KG1 (cell line): ENCODE data around the gene CSNK1E.

Source experiments
- DNase-seq: peaks from one replicate; lab custom pipeline; 2025; lab: John Stamatoyannopoulos, UW

Gene CSNK1E

GRCh38 chr22:38249803-38250642 lies 67.2 kb downstream of the CSNK1E start:
- DNase-seq, result no peak

- no peak for DNase-seq
Observed at GRCh38 chr22:38249301-38249700, 67.9 kb downstream of the CSNK1E start.

- DNase-seq, result no peak
Observed at GRCh38 chr22:38248280-38248679, 69.0 kb downstream of the CSNK1E start.

GRCh38 chr22:38247713-38248112 lies 69.5 kb downstream of the CSNK1E start:
- DNase-seq, result no peak

GRCh38 chr22:38246692-38247091 lies 70.5 kb downstream of the CSNK1E start:
- no peak for DNase-seq

- no peak for DNase-seq
Observed at GRCh38 chr22:38246046-38246658, 71.1 kb downstream of the CSNK1E start.

- DNase-seq, result no peak
Observed at GRCh38 chr22:38244106-38244505, 73.1 kb downstream of the CSNK1E start.

GRCh38 chr22:38243007-38243765 lies 74.0 kb downstream of the CSNK1E start:
- DNase-seq, result no peak

GRCh38 chr22:38240734-38241252 lies 76.4 kb downstream of the CSNK1E start:
- DNase-seq, result no peak
